ENCODE measurements around the gene SPCS2.

Gene SPCS2

DNA sequence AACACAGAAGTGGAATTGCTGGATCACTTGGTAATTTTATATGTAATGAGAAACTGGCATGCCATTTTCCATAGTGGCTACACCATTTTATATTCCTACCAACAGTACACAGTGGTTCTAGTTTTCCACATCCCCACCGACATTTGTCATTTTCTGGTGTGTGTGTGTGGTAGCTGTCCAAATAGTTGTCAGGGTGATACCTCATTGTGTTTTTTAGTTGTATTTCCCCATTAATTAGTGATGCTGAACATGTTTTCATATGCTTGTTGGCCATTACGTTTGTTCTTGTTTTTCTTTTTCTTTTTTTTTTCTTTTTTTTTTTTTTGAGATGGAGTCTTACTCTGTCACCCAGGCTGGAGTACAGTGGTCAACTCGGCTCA, 51.9 kb downstream of the SPCS2 start:
- TF ChIP-seq, protein P1, sequence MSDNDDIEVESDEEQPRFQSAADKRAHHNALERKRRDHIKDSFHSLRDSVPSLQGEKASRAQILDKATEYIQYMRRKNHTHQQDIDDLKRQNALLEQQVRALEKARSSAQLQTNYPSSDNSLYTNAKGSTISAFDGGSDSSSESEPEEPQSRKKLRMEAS (IDR thresholded peaks at IDR 0.05), result no peak
- no peak for TF ChIP-seq USF1 (IDR thresholded peaks at IDR 0.05)
- TF ChIP-seq ZBTB7A (IDR thresholded peaks at IDR 0.05; ENCODE audit: low read depth), result no peak
- no peak for TF ChIP-seq TAF1 (IDR thresholded peaks at IDR 0.05; ENCODE audit: low read depth)
- no peak for TF ChIP-seq CREB1 (IDR thresholded peaks at IDR 0.05; ENCODE audit: low read depth)
- TF ChIP-seq RAD21 (IDR thresholded peaks at IDR 0.05; ENCODE audit: low read depth), result no peak
- TF ChIP-seq NFIC (IDR thresholded peaks at IDR 0.05), result no peak
- TF ChIP-seq TCF12 (IDR thresholded peaks at IDR 0.05; ENCODE audit: low read depth), result no peak
- TF ChIP-seq CEBPB (IDR thresholded peaks at IDR 0.05), result no peak
- no peak for TF ChIP-seq REST (IDR thresholded peaks at IDR 0.05; ENCODE audit: low read depth)

DNA sequence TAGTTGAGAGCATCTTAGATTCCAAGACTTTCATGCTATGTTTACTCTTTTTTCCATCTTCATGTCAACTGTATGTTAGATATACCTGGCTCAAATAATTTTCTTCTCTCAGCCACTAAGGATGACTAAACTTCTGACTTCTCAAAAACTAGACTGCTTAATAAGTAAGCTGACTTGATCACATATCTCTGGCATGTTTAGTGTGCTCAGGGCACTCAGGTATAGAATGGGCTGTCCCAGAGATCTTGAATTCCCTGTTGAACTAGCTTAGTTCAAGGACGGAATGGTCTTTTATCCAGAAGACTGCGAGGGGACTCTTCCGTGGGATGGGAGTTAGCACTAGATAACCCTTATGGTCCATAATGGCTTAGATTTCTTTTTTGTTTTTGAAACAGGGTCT, 52.6 kb downstream of the SPCS2 start:
- TF ChIP-seq TAF1 (IDR thresholded peaks at IDR 0.05; ENCODE audit: low read depth) (no peak), FOXM1 (IDR thresholded peaks at IDR 0.05; ENCODE audit: borderline replicate concordance, low read depth) (no peak), TCF12 (IDR thresholded peaks at IDR 0.05; ENCODE audit: low read depth) (no peak), EGR1 (IDR thresholded peaks at IDR 0.05) (no peak), RAD21 (IDR thresholded peaks at IDR 0.05; ENCODE audit: low read depth) (no peak), REST (IDR thresholded peaks at IDR 0.05; ENCODE audit: low read depth) (no peak), CEBPB (IDR thresholded peaks at IDR 0.05) (no peak), CREB1 (IDR thresholded peaks at IDR 0.05; ENCODE audit: low read depth) (no peak), USF1 (IDR thresholded peaks at IDR 0.05) (no peak), YY1 (IDR thresholded peaks at IDR 0.05; ENCODE audit: low read depth) (no peak), TEAD4 (IDR thresholded peaks at IDR 0.05) (no peak), EP300 (IDR thresholded peaks at IDR 0.05; ENCODE audit: borderline replicate concordance) (no peak), ZBTB7A (IDR thresholded peaks at IDR 0.05; ENCODE audit: low read depth) (no peak), NFIC (IDR thresholded peaks at IDR 0.05) (no peak)
- TF ChIP-seq, protein P1 (IDR thresholded peaks at IDR 0.05), result no peak

DNA sequence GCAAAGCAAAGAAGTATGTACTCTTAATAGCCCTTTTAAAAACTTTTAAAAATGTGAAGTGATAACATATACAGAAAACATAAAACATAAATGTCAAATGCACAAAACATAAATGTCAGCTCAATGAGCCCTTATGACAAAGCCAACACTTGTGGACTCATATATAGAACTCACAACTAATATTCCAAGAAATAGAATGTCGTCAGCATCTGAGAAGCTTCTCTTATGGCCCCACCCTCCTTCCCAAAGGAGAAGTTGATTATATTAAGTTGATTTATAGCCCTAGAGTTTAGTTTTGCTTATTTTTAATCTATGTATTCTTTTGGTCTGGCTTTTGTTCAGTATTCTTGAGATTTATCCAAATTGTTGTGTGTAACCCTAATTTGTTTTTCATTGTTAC, 53.5 kb downstream of the SPCS2 start:
- TF ChIP-seq TAF1 (IDR thresholded peaks at IDR 0.05; ENCODE audit: low read depth) (no peak), EGR1 (IDR thresholded peaks at IDR 0.05) (no peak), ZBTB7A (IDR thresholded peaks at IDR 0.05; ENCODE audit: low read depth) (no peak), CREB1 (IDR thresholded peaks at IDR 0.05; ENCODE audit: low read depth) (no peak), NFIC (IDR thresholded peaks at IDR 0.05) (no peak), RAD21 (IDR thresholded peaks at IDR 0.05; ENCODE audit: low read depth) (no peak), CEBPB (IDR thresholded peaks at IDR 0.05) (no peak), USF1 (IDR thresholded peaks at IDR 0.05) (no peak), YY1 (IDR thresholded peaks at IDR 0.05; ENCODE audit: low read depth) (no peak), TCF12 (IDR thresholded peaks at IDR 0.05; ENCODE audit: low read depth) (no peak), REST (IDR thresholded peaks at IDR 0.05; ENCODE audit: low read depth) (no peak), TEAD4 (IDR thresholded peaks at IDR 0.05) (no peak), EP300 (IDR thresholded peaks at IDR 0.05; ENCODE audit: borderline replicate concordance) (no peak), FOXM1 (IDR thresholded peaks at IDR 0.05; ENCODE audit: borderline replicate concordance, low read depth) (no peak)
- TF ChIP-seq, protein P1 (IDR thresholded peaks at IDR 0.05), result no peak

DNA sequence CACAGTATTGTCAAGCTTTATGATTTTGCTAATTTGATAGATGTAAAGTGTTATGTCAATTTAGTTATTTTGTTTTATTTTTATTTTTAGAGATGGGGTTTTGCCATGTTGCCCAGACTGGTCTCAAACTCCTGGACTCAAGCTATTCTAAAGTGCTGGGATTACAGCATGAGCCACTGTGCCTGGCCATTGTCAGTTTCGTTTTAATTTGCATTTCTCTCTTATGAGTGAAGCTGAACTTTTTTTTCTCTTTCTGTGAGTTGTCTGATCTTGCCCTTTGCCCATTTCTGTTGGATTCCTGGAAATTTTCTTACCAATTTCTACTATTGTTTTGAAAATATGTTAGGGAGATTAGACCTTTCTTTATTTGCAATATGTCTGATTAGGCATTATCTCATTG, 55.1 kb downstream of the SPCS2 start:
- TF ChIP-seq TEAD4 (IDR thresholded peaks at IDR 0.05) (no peak), TAF1 (IDR thresholded peaks at IDR 0.05; ENCODE audit: low read depth) (no peak), YY1 (IDR thresholded peaks at IDR 0.05; ENCODE audit: low read depth) (no peak), NFIC (IDR thresholded peaks at IDR 0.05) (no peak), TCF12 (IDR thresholded peaks at IDR 0.05; ENCODE audit: low read depth) (no peak)
- TF ChIP-seq, protein P1 (IDR thresholded peaks at IDR 0.05), result no peak
